Measurements from ENCODE around the gene BLOC1S6. TPM values are rescaled to one million over a fixed set of nuclear protein-coding genes. Genes with fewer than 3 reads are reported as not detected.
A peak's percentile ranks its signal among the peaks of the same experiment; 100 is the strongest.

The BLOC1S6 gene
- total and polyA plus RNA-seq, 2 of the 13 experiments (the other 11 are each of a cell fraction or from before 2014, with no cell fraction given): 11.8 to 44.3 TPM

DNA sequence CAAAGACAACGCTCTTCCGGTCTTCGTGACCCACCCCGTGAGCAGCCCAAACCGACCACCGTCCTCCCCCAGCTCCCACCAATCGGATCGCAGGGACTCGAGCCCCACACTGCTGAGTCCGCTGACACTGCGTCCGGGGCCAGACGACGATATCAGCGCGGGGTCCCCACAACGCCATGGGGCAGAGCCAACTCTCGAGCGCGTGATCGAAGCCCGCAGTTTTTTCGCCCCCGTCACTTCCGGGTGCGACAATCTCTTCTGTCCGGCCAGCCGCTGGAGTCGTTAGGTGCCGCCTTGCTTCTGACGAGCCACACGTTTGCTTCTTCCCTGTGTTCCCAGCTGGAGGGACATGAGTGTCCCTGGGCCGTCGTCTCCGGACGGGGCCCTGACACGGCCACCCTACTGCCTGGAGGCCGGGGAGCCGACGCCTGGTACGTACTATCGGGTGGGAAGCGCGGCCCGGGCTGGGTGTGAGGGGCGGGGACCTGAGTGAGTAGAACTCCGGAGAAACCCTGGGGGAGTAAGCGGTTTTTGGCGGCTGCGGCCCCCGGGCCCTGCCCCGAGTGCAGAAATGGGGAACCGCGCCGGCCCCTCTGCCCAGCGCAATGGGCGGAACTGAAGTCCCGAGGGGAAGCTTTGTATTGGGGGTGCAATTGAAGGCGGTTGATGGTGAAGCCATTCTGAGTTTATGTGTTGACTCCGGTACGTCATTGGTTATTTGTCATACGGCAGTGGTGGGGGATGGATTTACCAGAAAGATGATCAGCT is at the start of gene BLOC1S6 (continued):
- TF ChIP-seq SRSF9 (IDR thresholded peaks at IDR 0.05; ENCODE audit: borderline replicate concordance, insufficient read depth, low read depth, low read length, poor library complexity, severe bottlenecking) (no peak), ZNF703 (CRISPR knock-in tag; IDR thresholded peaks at IDR 0.05; ENCODE audit: borderline replicate concordance) (peak; percentile 77; the same call in 1 of the 2 replicates), CBFB (CRISPR knock-in tag; IDR thresholded peaks at IDR 0.05) (peak; percentile 49), IKZF4 (CRISPR knock-in tag; IDR thresholded peaks at IDR 0.05; ENCODE audit: borderline replicate concordance, low read depth, not compliant biosample characterization) (no peak), IKZF1 (IDR thresholded peaks at IDR 0.05) (no peak), ZNF331 (CRISPR knock-in tag; IDR thresholded peaks at IDR 0.05) (peak; percentile 78), YEATS2 (CRISPR knock-in tag; IDR thresholded peaks at IDR 0.05; ENCODE audit: borderline replicate concordance) (peak; percentile 95), KLF9 (CRISPR knock-in tag; IDR thresholded peaks at IDR 0.05; ENCODE audit: low read depth) (no peak), GLI4 (CRISPR knock-in tag; IDR thresholded peaks at IDR 0.05; ENCODE audit: borderline replicate concordance) (0 out of 2 replicates have a peak, but pooled peaks have one; percentile 26), ZNF605 (CRISPR knock-in tag; IDR thresholded peaks at IDR 0.05) (peak; percentile 15; the same call in 1 of the 2 replicates), ESRRA (CRISPR knock-in tag; IDR thresholded peaks at IDR 0.05; ENCODE audit: low read depth) (peak; percentile 33; the same call in 1 of the 2 replicates), DR1 (CRISPR knock-in tag; IDR thresholded peaks at IDR 0.05) (peak; percentile 84), RARA (CRISPR knock-in tag; IDR thresholded peaks at IDR 0.05) (no peak), HCFC1 (IDR thresholded peaks at IDR 0.05; ENCODE audit: low read depth, low read length) (peak; percentile 37; the same call in 1 of the 2 replicates), IRF2 (CRISPR knock-in tag; IDR thresholded peaks at IDR 0.05) (peak; percentile 77; the same call in 1 of the 2 replicates), FOXP1 (IDR thresholded peaks at IDR 0.05) (no peak), FOXP1 (CRISPR knock-in tag; IDR thresholded peaks at IDR 0.05) (0 out of 2 replicates have a peak, but pooled peaks have one; percentile 26), ZBTB7A (CRISPR knock-in tag; IDR thresholded peaks at IDR 0.05) (peak; percentile 57; the same call in 1 of the 2 replicates), ZMAT3 (CRISPR knock-in tag; conservative IDR thresholded peaks at IDR 0.05) (peak; percentile 78; the same call in 1 of the 2 replicates), ZNF383 (CRISPR knock-in tag; IDR thresholded peaks at IDR 0.05; ENCODE audit: borderline replicate concordance) (no peak), TCF7L2 (IDR thresholded peaks at IDR 0.05; ENCODE audit: low read depth, low read length) (no peak), HNRNPLL (IDR thresholded peaks at IDR 0.05; ENCODE audit: low read depth, low read length, poor library complexity, severe bottlenecking) (peak; percentile 90), PAX8 (CRISPR knock-in tag; IDR thresholded peaks at IDR 0.05; ENCODE audit: borderline replicate concordance) (no peak), ZNF337 (CRISPR knock-in tag; IDR thresholded peaks at IDR 0.05; ENCODE audit: borderline replicate concordance, low read depth) (no peak), ZNF556 (CRISPR knock-in tag; IDR thresholded peaks at IDR 0.05; ENCODE audit: borderline replicate concordance) (peak; percentile 88; the same call in 1 of the 2 replicates), SALL2 (CRISPR knock-in tag; IDR thresholded peaks at IDR 0.05) (peak; percentile 84), XRCC5 (optimal IDR thresholded peaks at IDR 0.05; ENCODE audit: low read length) (peak; percentile 98)
- TF ChIP-seq, protein P1, sequence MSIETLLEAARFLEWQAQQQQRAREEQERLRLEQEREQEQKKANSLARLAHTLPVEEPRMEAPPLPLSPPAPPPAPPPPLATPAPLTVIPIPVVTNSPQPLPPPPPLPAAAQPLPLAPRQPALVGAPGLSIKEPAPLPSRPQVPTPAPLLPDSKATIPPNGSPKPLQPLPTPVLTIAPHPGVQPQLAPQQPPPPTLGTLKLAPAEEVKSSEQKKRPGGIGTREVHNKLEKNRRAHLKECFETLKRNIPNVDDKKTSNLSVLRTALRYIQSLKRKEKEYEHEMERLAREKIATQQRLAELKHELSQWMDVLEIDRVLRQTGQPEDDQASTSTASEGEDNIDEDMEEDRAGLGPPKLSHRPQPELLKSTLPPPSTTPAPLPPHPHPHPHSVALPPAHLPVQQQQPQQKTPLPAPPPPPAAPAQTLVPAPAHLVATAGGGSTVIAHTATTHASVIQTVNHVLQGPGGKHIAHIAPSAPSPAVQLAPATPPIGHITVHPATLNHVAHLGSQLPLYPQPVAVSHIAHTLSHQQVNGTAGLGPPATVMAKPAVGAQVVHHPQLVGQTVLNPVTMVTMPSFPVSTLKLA (IDR thresholded peaks at IDR 0.05): peak; percentile 57
- TF ChIP-seq, protein P2, sequence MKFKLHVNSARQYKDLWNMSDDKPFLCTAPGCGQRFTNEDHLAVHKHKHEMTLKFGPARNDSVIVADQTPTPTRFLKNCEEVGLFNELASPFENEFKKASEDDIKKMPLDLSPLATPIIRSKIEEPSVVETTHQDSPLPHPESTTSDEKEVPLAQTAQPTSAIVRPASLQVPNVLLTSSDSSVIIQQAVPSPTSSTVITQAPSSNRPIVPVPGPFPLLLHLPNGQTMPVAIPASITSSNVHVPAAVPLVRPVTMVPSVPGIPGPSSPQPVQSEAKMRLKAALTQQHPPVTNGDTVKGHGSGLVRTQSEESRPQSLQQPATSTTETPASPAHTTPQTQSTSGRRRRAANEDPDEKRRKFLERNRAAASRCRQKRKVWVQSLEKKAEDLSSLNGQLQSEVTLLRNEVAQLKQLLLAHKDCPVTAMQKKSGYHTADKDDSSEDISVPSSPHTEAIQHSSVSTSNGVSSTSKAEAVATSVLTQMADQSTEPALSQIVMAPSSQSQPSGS (CRISPR knock-in tag; IDR thresholded peaks at IDR 0.05): peak; percentile 71; the same call in 1 of the 2 replicates

All from HepG2 (cell line).